B cell (primary cell): Measurements from ENCODE around the gene CILP2. TPM values are rescaled to one million over a fixed set of nuclear protein-coding genes. Genes with fewer than 3 reads are reported as not detected.

Experiments used
- ATAC-seq: fragments of 200-7000 bp; cut with Tn5 transposase; one replicate; pipeline ENCODE4 v1.10.0; 2021; ENCODE audit warnings: low read depth, mild to moderate bottlenecking, moderate number of reproducible peaks, moderate library complexity
- CTCF ChIA-PET: fragments of 350-600 bp; sonication (Branson Sonifier 250); formaldehyde crosslinking; loops from one replicate; lab custom pipeline; 2021; ENCODE audit warnings: antibody characterized with exemption, inconsistent platforms; lab: Charles Lee
- POLR2A ChIA-PET: fragments of 350-600 bp; sonication (Branson Sonifier 250); formaldehyde crosslinking; loops from one replicate; lab custom pipeline; 2021; ENCODE audit warnings: antibody characterized with exemption; lab: Charles Lee
- DNase-seq: peaks from one replicate; pipeline ENCODE4 v3.0.0; 2013
- H2AFZ ChIP-seq: 2 replicates; pipeline ENCODE4 v1.6.1; 2012; ENCODE audit warnings: mild to moderate bottlenecking, low read depth, low read length; ENCODE audit not compliant: insufficient read depth, poor library complexity, severe bottlenecking
- H3K27ac ChIP-seq, 2 donors: 1 replicate in 1 of 2; 2 replicates in 1 of 2; pipeline ENCODE4 v1.5.1; 2012 to 2013; ENCODE audit warnings: low read length in 2 of 2, mild to moderate bottlenecking in 2 of 2, moderate library complexity in 1 of 2
- H3K27me3 ChIP-seq, 4 experiments: fragments of 200-600 bp in 1 of 4; sonication (generic) in 1 of 4; replicated peaks in 1 of 4; 1 replicate in 2 of 4; 2 replicates in 2 of 4; pipeline versions ENCODE4 v1.6.1 to v1.7.0; 2013 to 2016; ENCODE audit warnings: low read length in 3 of 4, mild to moderate bottlenecking in 2 of 4, mixed read lengths in 1 of 4, moderate library complexity in 1 of 4; ENCODE audit not compliant: insufficient read depth in 4 of 4, control insufficient read depth in 3 of 4; ENCODE audit errors: control extremely low read depth in 1 of 4
- H3K36me3 ChIP-seq, 2 experiments: replicated peaks in 1 of 2; 1 replicate in 1 of 2; 2 replicates in 1 of 2; pipeline versions ENCODE4 v1.6.1 to v1.7.1; 2013; ENCODE audit warnings: low read length in 1 of 2; ENCODE audit not compliant: insufficient read depth in 2 of 2, control insufficient read depth in 1 of 2; ENCODE audit errors: control extremely low read depth in 1 of 2, extremely low read depth in 1 of 2
- H3K4me1 ChIP-seq, 2 donors: fragments of 200-600 bp in 1 of 2; sonication (generic) in 1 of 2; 1 replicate in 1 of 2; 2 replicates in 1 of 2; pipeline versions ENCODE4 v1.5.1 to v1.6.1; 2013 to 2017; ENCODE audit warnings: low read length in 2 of 2; ENCODE audit not compliant: control insufficient read depth in 2 of 2, insufficient read depth in 2 of 2
- H3K4me2 ChIP-seq: replicated peaks from 2 replicates; pipeline ENCODE3; 2012; ENCODE audit warnings: mild to moderate bottlenecking, low read depth, low read length; ENCODE audit not compliant: poor library complexity, severe bottlenecking
- H3K4me3 ChIP-seq, 5 experiments: fragments of 200-600 bp in 1 of 5; sonication (generic) in 1 of 5; 1 replicate in 3 of 5; 2 replicates in 2 of 5; pipeline versions ENCODE4 v1.5.1 to v1.7.0; 2011 to 2016; ENCODE audit warnings: low read length in 4 of 5, mild to moderate bottlenecking in 4 of 5, low read depth in 2 of 5, control low read depth in 1 of 5, moderate library complexity in 1 of 5; ENCODE audit not compliant: insufficient read depth in 1 of 5; ENCODE audit errors: control extremely low read depth in 1 of 5, extremely low read depth in 1 of 5
- H3K79me2 ChIP-seq: fragments of 200-600 bp; sonication (generic); one replicate; pipeline ENCODE4 v1.6.0; 2016; ENCODE audit warnings: low read length; ENCODE audit not compliant: control insufficient read depth, insufficient read depth
- H3K9ac ChIP-seq: fragments of 200-600 bp; sonication (generic); 2 replicates; pipeline ENCODE4 v1.6.1; 2017; ENCODE audit warnings: mild to moderate bottlenecking, low read length, moderate library complexity
- H3K9me3 ChIP-seq, 3 donors: one replicate each; pipeline versions ENCODE4 v1.6.1 to v1.7.1; 2013; ENCODE audit warnings: low read length in 2 of 3; ENCODE audit not compliant: control insufficient read depth in 2 of 3, insufficient read depth in 1 of 3; ENCODE audit errors: control extremely low read depth in 1 of 3
- H4K20me1 ChIP-seq: 2 replicates; pipeline ENCODE4 v1.6.0; 2012; ENCODE audit warnings: mild to moderate bottlenecking, low read length; ENCODE audit not compliant: insufficient read depth, control insufficient read depth, poor library complexity, severe bottlenecking
- H3K27ac Mint-ChIP-seq: one replicate; pipeline ENCODE4 v1.8.0; 2021; ENCODE audit warnings: mixed read lengths
- H3K27me3 Mint-ChIP-seq: one replicate; pipeline ENCODE4 v1.8.0; 2021; ENCODE audit warnings: mixed read lengths
- H3K4me1 Mint-ChIP-seq: one replicate; pipeline ENCODE4 v1.8.0; 2021; ENCODE audit warnings: mixed read lengths
- H3K4me3 Mint-ChIP-seq: one replicate; pipeline ENCODE4 v1.8.0; 2021; ENCODE audit warnings: mixed read lengths
- H3K9me3 Mint-ChIP-seq: one replicate; pipeline ENCODE4 v1.8.0; 2022; ENCODE audit warnings: mixed read lengths; ENCODE audit not compliant: insufficient read depth
- CTCF ChIP-seq: fragments of 200-600 bp; IDR thresholded peaks from one replicate; pipeline ENCODE4 v1.8.0; 2022; ENCODE audit warnings: antibody characterized with exemption, mild to moderate bottlenecking
- EZH2 ChIP-seq: IDR thresholded peaks from 2 replicates; pipeline ENCODE4 v1.6.1; 2012; ENCODE audit warnings: borderline replicate concordance, low read depth, mild to moderate bottlenecking, moderate library complexity, low read length; ENCODE audit not compliant: insufficient read depth, poor library complexity, severe bottlenecking
- WGBS: methylation state at CpG from one replicate; pipeline ENCODE4 v1.1.5; 2013; ENCODE audit warnings: missing lambda C conversion rate; ENCODE audit not compliant: insufficient coverage; 5-methylcytosine and 5-hydroxymethylcytosine counted together
- intact Hi-C: fragments of 100-400 bp; cut with micrococcal nuclease; formaldehyde crosslinking; loops from one replicate; pipeline ENCODE4 v1.10.0; 2022
- polyA plus RNA-seq: library from polyadenylated mRNA; depleted of rRNA; stranded (reverse); fragments of >200 nt; gene quantifications from 2 replicates; pipeline ENCODE4 v1.2.3, GENCODE V29; 2012
- total RNA-seq, 2 donors: library from RNA; stranded (reverse); fragments of 120-200 nt in 1 of 2; gene quantifications; 1 replicate in 1 of 2; 2 replicates in 1 of 2; pipeline versions ENCODE4 v1.2.3 to v1.2.4, GENCODE V29; 2013 to 2022

Gene CILP2
- total and polyA plus RNA-seq, 2 donors (not counting 1 experiment from before 2014, with no cell fraction given): 0.04 to 0.12 TPM

- ATAC-seq (no peak), DNase-seq (no peak)
- Histone ChIP-seq H2AFZ (no peak overlapping the region), H3K9me3 (no peaks in the 10 kb centered on the region), H3K9ac (no peak overlapping the region), H3K36me3 (no peaks in the 10 kb centered on the region), H3K4me1 (peaks cover 8 to 39% of the 10 kb centered on the region in 2 donors), H3K27me3 (no peaks in the 10 kb centered on the region), H4K20me1 (no peaks in the 10 kb centered on the region), H3K4me3 (no peak overlapping the region), H3K79me2 (no peaks in the 10 kb centered on the region), H3K27ac (no peak overlapping the region), H3K4me2 (no peak overlapping the region)
- CTCF ChIA-PET: no interaction called here
- Mint-ChIP-seq H3K9me3 (no peaks in the 10 kb centered on the region), H3K27me3 (no peaks in the 10 kb centered on the region), H3K27ac (peak overlapping the region; percentile 63), H3K4me3 (no peak overlapping the region), H3K4me1 (peaks cover 43% of the 10 kb centered on the region)
- intact Hi-C loops: no loop called here
- WGBS: 76% methylated on average over 6 of the region's 8 CpGs
- TF ChIP-seq CTCF (no peak), EZH2 (no peak)
- POLR2A ChIA-PET: no interaction called here
These were observed 57.2 kb downstream of the CILP2 start for GRCh38 chr19:19595171-19595701.

Other genes starting within 250 kb of the CILP2 start
- 86.9 and 91.4 TPM in 2 replicates for gene SUGP1, start 217.8 kb upstream of the CILP2 start, total RNA-seq
- gene SUGP1, start 217.8 kb upstream of the CILP2 start, polyA plus RNA-seq: 55.5 and 61.3 TPM in 2 replicates
- gene MAU2, start 217.4 kb upstream of the CILP2 start, total RNA-seq: 199 and 203 TPM in 2 replicates
- gene MAU2, start 217.4 kb upstream of the CILP2 start, polyA plus RNA-seq: 87.7 and 95.0 TPM in 2 replicates
- 76.3 and 97.3 TPM in 2 replicates for gene GATAD2A, start 132.6 kb upstream of the CILP2 start, total RNA-seq
- 28.8 and 44.5 TPM in 2 replicates for gene GATAD2A, start 132.6 kb upstream of the CILP2 start, polyA plus RNA-seq
- 6.3 and 8.9 TPM in 2 replicates for gene TSSK6, start 22.7 kb upstream of the CILP2 start, total RNA-seq
- 7.7 and 9.6 TPM in 2 replicates for gene TSSK6, start 22.7 kb upstream of the CILP2 start, polyA plus RNA-seq
- gene NDUFA13, start 22.0 kb upstream of the CILP2 start, total RNA-seq: 170 and 188 TPM in 2 replicates
- 58.5 and 195 TPM in 2 replicates for gene NDUFA13, start 22.0 kb upstream of the CILP2 start, polyA plus RNA-seq
- gene YJEFN3, start 9.4 kb upstream of the CILP2 start, total RNA-seq: 6.9 and 8.8 TPM in 2 replicates
- gene YJEFN3, start 9.4 kb upstream of the CILP2 start, polyA plus RNA-seq: 4.8 and 7.1 TPM in 2 replicates
- gene PBX4, start 80.4 kb downstream of the CILP2 start, total RNA-seq: 11.7 and 11.8 TPM in 2 replicates
- 6.0 and 11.7 TPM in 2 replicates for gene PBX4, start 80.4 kb downstream of the CILP2 start, polyA plus RNA-seq
- 27.1 and 30.3 TPM in 2 replicates for gene LPAR2, start 90.0 kb downstream of the CILP2 start, total RNA-seq
- gene LPAR2, start 90.0 kb downstream of the CILP2 start, polyA plus RNA-seq: 37.2 and 46.8 TPM in 2 replicates
- 112 and 114 TPM in 2 replicates for gene GMIP, start 105.4 kb downstream of the CILP2 start, total RNA-seq
- gene GMIP, start 105.4 kb downstream of the CILP2 start, polyA plus RNA-seq: 57.0 and 64.7 TPM in 2 replicates
- gene ATP13A1, start 125.4 kb downstream of the CILP2 start, total RNA-seq: 153 and 156 TPM in 2 replicates
- 216 and 277 TPM in 2 replicates for gene ATP13A1, start 125.4 kb downstream of the CILP2 start, polyA plus RNA-seq
- gene ZNF101, start 130.6 kb downstream of the CILP2 start, total RNA-seq: 70.6 and 74.3 TPM in 2 replicates
- gene ZNF101, start 130.6 kb downstream of the CILP2 start, polyA plus RNA-seq: 12.2 and 15.2 TPM in 2 replicates
- 21.0 and 22.5 TPM in 2 replicates for gene ZNF14, start 194.8 kb downstream of the CILP2 start, total RNA-seq
- gene ZNF14, start 194.8 kb downstream of the CILP2 start, polyA plus RNA-seq: 3.4 and 6.0 TPM in 2 replicates